HG02588 (cell line): ENCODE results near the gene OTOP1.
"Not testable (repeated sequence)": the region's sequence is repeated elsewhere in the genome, so short reads cannot be mapped to it uniquely, and the experiment has no call there.

Experiments
- ATAC-seq: cut with Tn5 transposase; IDR thresholded peaks from one replicate; pipeline ENCODE4 v1.9.1; 2021; ENCODE audit warnings: mild to moderate bottlenecking, moderate library complexity; ENCODE audit not compliant: unreplicated experiment

Gene OTOP1

GRCh38 chr4:4233610-4234009 lies 6.9 kb upstream of the OTOP1 start:
- ATAC-seq, result no peak

GRCh38 chr4:4228356-4228668 lies 1.6 kb upstream of the OTOP1 start:
- no peak for ATAC-seq

GRCh38 chr4:4227510-4228355 lies 1.0 kb upstream of the OTOP1 start:
- ATAC-seq, result no peak

- ATAC-seq, result no peak
Measured at GRCh38 chr4:4225915-4226605, 669 bp downstream of the OTOP1 start.

- ATAC-seq, result no peak
Measured at GRCh38 chr4:4217113-4217512, 9.6 kb downstream of the OTOP1 start.

- no peak for ATAC-seq
Measured at GRCh38 chr4:4216648-4217047, 10.1 kb downstream of the OTOP1 start.

- not testable (repeated sequence) for ATAC-seq
Measured at GRCh38 chr4:4213674-4214073, 13.1 kb downstream of the OTOP1 start.

GRCh38 chr4:4206204-4206603 lies 20.5 kb downstream of the OTOP1 start:
- ATAC-seq, result no peak

GRCh38 chr4:4204401-4204745 lies 22.4 kb downstream of the OTOP1 start:
- no peak for ATAC-seq

GRCh38 chr4:4203688-4204400 lies 22.9 kb downstream of the OTOP1 start:
- no peak for ATAC-seq

GRCh38 chr4:4202510-4202909 lies 24.2 kb downstream of the OTOP1 start:
- ATAC-seq, result no peak

- ATAC-seq, result no peak
Measured at GRCh38 chr4:4200624-4201023, 26.1 kb downstream of the OTOP1 start.

GRCh38 chr4:4195354-4195753 lies 31.4 kb downstream of the OTOP1 start:
- ATAC-seq, result no peak

- not testable (repeated sequence) for ATAC-seq
Measured at GRCh38 chr4:4188557-4188956, 38.2 kb downstream of the OTOP1 start.

- ATAC-seq, result no peak
Measured at GRCh38 chr4:4185528-4185927, 41.2 kb downstream of the OTOP1 start.

- no peak for ATAC-seq
Measured at GRCh38 chr4:4182835-4183568, 43.7 kb downstream of the OTOP1 start.

- no peak for ATAC-seq
Measured at GRCh38 chr4:4170596-4171150, 56.1 kb downstream of the OTOP1 start.

- ATAC-seq, result not testable (repeated sequence)
Measured at GRCh38 chr4:4167981-4168780, 58.5 kb downstream of the OTOP1 start.

GRCh38 chr4:4166986-4167385 lies 59.7 kb downstream of the OTOP1 start:
- not testable (repeated sequence) for ATAC-seq
